ENCODE data around the gene KCNMA1. TPM values are rescaled to one million over a fixed set of nuclear protein-coding genes. Genes with fewer than 3 reads are reported as not detected.

KCNMA1 gene
- total RNA-seq: 0.27 and 5.9 TPM in 2 replicates

GRCh38 chr10:77637532-77638320 is at the start of gene KCNMA1:
Gene KCNMA1, minus strand, starts transcription at chr10:77637808.

